ENCODE measurements around the gene LIMS4.
"Not testable (repeated sequence)": the region's sequence is repeated elsewhere in the genome, so short reads cannot be mapped to it uniquely, and the experiment has no call there.

Gene LIMS4

GRCh38 chr2:110449127-110449947, 23.3 kb downstream of the LIMS4 start:
- not testable (repeated sequence) for DNase-seq

GRCh38 chr2:110446644-110447043, 26.0 kb downstream of the LIMS4 start:
- not testable (repeated sequence) for DNase-seq

- DNase-seq, result not testable (repeated sequence)
Measured at GRCh38 chr2:110443305-110444005, 29.2 kb downstream of the LIMS4 start.

GRCh38 chr2:110441905-110442304, 30.7 kb downstream of the LIMS4 start:
- not testable (repeated sequence) for DNase-seq

- DNase-seq, result not testable (repeated sequence)
Measured at GRCh38 chr2:110434565-110434964, 38.1 kb downstream of the LIMS4 start.

GRCh38 chr2:110425725-110426124, 46.9 kb downstream of the LIMS4 start:
- DNase-seq, result not testable (repeated sequence)

- not testable (repeated sequence) for DNase-seq
Measured at GRCh38 chr2:110424421-110424820, 48.2 kb downstream of the LIMS4 start.

GRCh38 chr2:110423574-110423962, 49.0 kb downstream of the LIMS4 start:
- DNase-seq, result not testable (repeated sequence)

GRCh38 chr2:110422852-110423573, 49.6 kb downstream of the LIMS4 start:
- DNase-seq, result not testable (repeated sequence)

- DNase-seq, result not testable (repeated sequence)
Measured at GRCh38 chr2:110420641-110421354, 51.8 kb downstream of the LIMS4 start.

- not testable (repeated sequence) for DNase-seq
Measured at GRCh38 chr2:110407142-110407541, 65.5 kb downstream of the LIMS4 start.

GRCh38 chr2:110404988-110405387, 67.6 kb downstream of the LIMS4 start:
- not testable (repeated sequence) for DNase-seq

GRCh38 chr2:110404246-110404645, 68.4 kb downstream of the LIMS4 start:
- DNase-seq, result not testable (repeated sequence)

GRCh38 chr2:110401001-110401618, 71.5 kb downstream of the LIMS4 start:
- not testable (repeated sequence) for DNase-seq

- not testable (repeated sequence) for DNase-seq
Measured at GRCh38 chr2:110399378-110399777, 73.2 kb downstream of the LIMS4 start.

GRCh38 chr2:110395990-110396389, 76.6 kb downstream of the LIMS4 start:
- not testable (repeated sequence) for DNase-seq

All from activated CD4-positive, alpha-beta T cell treated with anti-CD3 and anti-CD28 coated beads, Interleukin-2, amount 50 U/mL, for 48 hours (primary cell).